CD4-positive, alpha-beta T cell treated with Interferon alpha-2 for 1 hour (primary cell): ENCODE measurements around the gene TGM3.

Source experiments
- DNase-seq, 2 donors: peaks; one replicate each; pipeline ENCODE4 v3.0.0-alpha.2; 2020 to 2022

The TGM3 gene

GRCh38 chr20:2311329-2311728 lies 15.5 kb downstream of the TGM3 start:
- no peak for DNase-seq

GRCh38 chr20:2312876-2313275 lies 17.1 kb downstream of the TGM3 start:
- DNase-seq = no peak

- no peak for DNase-seq
Measured at GRCh38 chr20:2313316-2313715, 17.5 kb downstream of the TGM3 start.

- DNase-seq = peak in 1 of 2 donors; percentile 6
Measured at GRCh38 chr20:2314759-2315439, 19.1 kb downstream of the TGM3 start.

- DNase-seq = no peak
Measured at GRCh38 chr20:2315440-2315778, 19.6 kb downstream of the TGM3 start.

GRCh38 chr20:2316847-2317495 lies 21.2 kb downstream of the TGM3 start:
- no peak for DNase-seq

- DNase-seq = no peak
Measured at GRCh38 chr20:2320813-2321658, 25.2 kb downstream of the TGM3 start.

GRCh38 chr20:2323051-2323450 lies 27.2 kb downstream of the TGM3 start:
- DNase-seq = no peak

- DNase-seq = no peak
Measured at GRCh38 chr20:2326046-2326445, 30.2 kb downstream of the TGM3 start.

GRCh38 chr20:2327620-2328555 lies 32.1 kb downstream of the TGM3 start:
- DNase-seq = no peak

- no peak for DNase-seq
Measured at GRCh38 chr20:2329286-2329685, 33.5 kb downstream of the TGM3 start.

GRCh38 chr20:2330090-2330695 lies 34.4 kb downstream of the TGM3 start:
- DNase-seq = no peak

GRCh38 chr20:2331106-2331505 lies 35.3 kb downstream of the TGM3 start:
- no peak for DNase-seq

- no peak for DNase-seq
Measured at GRCh38 chr20:2331901-2332565, 36.2 kb downstream of the TGM3 start.

GRCh38 chr20:2332711-2333110 lies 36.9 kb downstream of the TGM3 start:
- DNase-seq = no peak

- DNase-seq = no peak
Measured at GRCh38 chr20:2333821-2334220, 38.0 kb downstream of the TGM3 start.

GRCh38 chr20:2335096-2335870 lies 39.5 kb downstream of the TGM3 start:
- DNase-seq = no peak

GRCh38 chr20:2336471-2336870 lies 40.7 kb downstream of the TGM3 start:
- no peak for DNase-seq

- no peak for DNase-seq
Measured at GRCh38 chr20:2337142-2337541, 41.3 kb downstream of the TGM3 start.

- DNase-seq = no peak
Measured at GRCh38 chr20:2338411-2339066, 42.7 kb downstream of the TGM3 start.
